HL-60/S4 (cell line): Measurements from ENCODE around the gene ATG5.

ENCODE experiments used
- in situ Hi-C: fragments of 300-500 bp; cut with MboI; formaldehyde crosslinking; loops from 2 replicates; pipeline ENCODE4 v1.14.3; 2022; ENCODE audit warnings: low sequenced_read_pairs

ATG5 gene

GRCh38 chr6:106134906-106135634 is 190.5 kb downstream of the ATG5 start:
- in situ Hi-C loops, result no loop called here
